GM18505 (cell line): ENCODE measurements around the gene GNA15.
"Not testable (repeated sequence)": the region's sequence is repeated elsewhere in the genome, so short reads cannot be mapped to it uniquely, and the experiment has no call there.

Source experiments
- ATAC-seq: cut with Tn5 transposase; IDR thresholded peaks from one replicate; pipeline ENCODE4 v1.9.1; 2021; ENCODE audit not compliant: unreplicated experiment
- POLR2A ChIP-seq: IDR thresholded peaks from 4 replicates; pipeline ENCODE4 v1.6.1; 2011; ENCODE audit warnings: borderline replicate concordance; ENCODE audit not compliant: insufficient read depth, insufficient read length; ENCODE audit errors: extremely low read depth

Gene GNA15

GRCh38 chr19:3153286-3154230 is 17.7 kb downstream of the GNA15 start:
- no peak for TF ChIP-seq POLR2A
- ATAC-seq: no peak

DNA sequence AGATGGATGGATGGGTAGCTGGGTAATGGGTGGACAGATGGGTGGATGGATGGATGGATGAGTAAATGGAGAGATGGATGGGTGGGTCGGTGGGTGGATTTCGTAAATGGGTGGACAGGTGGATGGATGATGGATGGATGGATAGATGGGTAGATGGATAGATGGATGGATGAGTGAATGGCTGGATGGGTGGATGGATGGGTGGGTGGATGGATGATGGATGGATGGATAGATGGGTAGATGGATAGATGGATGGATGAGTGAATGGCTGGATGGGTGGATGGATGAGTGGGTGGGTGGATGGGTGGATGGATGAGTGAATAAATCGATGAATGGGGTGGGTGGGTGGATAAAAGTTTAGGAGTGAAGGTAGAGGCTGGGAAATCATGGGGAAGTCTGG is 18.6 kb downstream of the GNA15 start:
- ATAC-seq: not testable (repeated sequence)

- ATAC-seq: no peak
- peak; percentile 57 for TF ChIP-seq POLR2A
Observed at GRCh38 chr19:3154957-3155736, 19.3 kb downstream of the GNA15 start.

DNA sequence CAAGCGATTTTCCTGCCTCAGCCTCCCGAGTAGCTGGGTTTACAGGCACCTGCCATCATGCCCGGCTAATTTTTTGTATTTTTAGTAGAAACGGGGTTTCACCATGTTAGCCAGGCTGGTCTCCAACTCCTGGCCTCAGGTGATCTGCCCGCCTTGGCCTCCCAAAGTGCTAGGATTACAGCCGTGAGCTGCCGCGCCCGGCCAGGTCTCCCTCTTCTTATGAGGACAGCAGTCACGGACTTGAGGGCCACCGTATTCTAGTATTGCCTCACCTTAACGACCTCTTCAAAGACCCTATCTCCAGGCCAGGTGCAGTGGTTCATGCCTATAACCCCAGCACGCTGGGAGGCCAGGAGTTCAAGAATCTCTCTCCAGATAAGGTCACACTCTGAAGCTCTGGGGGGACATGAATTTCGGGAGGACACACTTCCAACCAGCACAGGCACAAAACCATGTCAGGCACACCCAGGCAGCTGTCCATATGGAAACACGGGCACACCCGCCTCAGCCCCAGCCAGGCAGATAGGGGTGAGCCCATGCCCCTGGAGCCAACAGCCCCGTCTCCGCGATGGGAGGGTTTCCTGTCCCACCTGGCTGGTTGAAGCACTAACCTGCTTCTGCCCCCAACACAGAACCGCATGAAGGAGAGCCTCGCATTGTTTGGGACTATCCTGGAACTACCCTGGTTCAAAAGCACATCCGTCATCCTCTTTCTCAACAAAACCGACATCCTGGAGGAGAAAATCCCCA is 21.4 kb downstream of the GNA15 start:
- no peak for TF ChIP-seq POLR2A
- no peak for ATAC-seq

DNA sequence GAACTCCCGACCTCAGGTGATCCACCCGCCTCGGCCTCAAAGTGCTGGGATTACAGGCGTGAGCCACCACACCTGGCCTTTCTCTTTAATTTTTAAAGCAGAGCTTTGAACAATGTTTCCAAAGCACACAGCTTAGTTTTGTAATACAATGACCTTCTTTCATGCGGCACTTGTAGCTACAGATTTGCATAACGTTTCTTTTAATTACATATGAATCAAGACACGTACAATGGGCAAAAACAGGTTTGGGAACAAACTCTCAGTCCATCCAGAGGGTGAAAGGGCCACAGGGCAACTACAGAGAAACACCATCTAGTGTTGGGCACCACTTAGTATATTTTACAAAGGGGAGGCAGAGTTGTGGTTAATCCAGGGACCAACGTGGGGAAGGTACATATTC is 23.7 kb downstream of the GNA15 start:
- ATAC-seq: no peak
- TF ChIP-seq POLR2A: no peak

GRCh38 chr19:3160219-3160618 is 24.4 kb downstream of the GNA15 start:
- TF ChIP-seq POLR2A: no peak
- no peak for ATAC-seq

DNA sequence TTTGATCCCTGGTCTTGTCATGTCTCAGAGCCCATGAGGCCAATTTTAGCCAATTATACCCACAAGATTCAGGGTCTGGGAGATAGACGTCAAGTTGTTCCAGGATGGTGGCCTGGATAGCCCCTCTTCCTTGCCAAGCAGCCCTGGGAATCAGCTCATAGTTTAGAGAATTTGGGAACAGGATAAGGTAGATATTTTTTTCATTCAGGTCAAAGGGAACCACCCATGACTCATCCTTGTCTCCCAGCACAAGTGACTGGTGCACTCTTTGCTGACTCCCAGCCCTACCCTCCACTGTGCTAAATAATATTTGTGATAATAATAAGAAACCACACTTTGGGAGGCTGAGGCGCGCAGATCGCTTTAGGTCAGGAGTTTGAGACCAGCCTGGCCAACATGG is 25.6 kb downstream of the GNA15 start:
- ATAC-seq: no peak
- TF ChIP-seq POLR2A: no peak

- TF ChIP-seq POLR2A: no peak
- no peak for ATAC-seq
Observed at GRCh38 chr19:3162418-3163229, 26.8 kb downstream of the GNA15 start.

DNA sequence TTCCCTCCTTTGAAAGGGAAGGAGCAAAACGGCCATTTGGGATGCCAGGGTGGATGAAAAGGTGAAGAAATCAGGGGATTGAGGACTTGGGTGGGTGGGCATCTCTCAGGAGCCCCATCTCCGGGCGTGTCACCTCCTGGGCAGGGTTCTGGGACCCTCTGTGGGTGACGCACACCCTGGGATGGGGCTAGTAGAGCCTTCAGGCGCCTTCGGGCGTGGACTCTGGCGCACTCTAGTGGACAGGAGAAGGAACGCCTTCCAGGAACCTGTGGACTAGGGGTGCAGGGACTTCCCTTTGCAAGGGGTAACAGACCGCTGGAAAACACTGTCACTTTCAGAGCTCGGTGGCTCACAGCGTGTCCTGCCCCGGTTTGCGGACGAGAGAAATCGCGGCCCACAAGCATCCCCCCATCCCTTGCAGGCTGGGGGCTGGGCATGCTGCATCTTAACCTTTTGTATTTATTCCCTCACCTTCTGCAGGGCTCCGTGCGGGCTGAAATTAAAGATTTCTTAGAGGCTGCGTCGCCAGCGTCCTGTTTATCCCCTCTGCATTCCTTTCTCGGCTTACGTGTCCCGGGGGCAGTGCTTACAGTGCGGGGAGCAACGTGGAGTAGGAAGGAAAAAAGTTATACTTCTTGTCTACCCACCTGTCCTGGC is 27.5 kb downstream of the GNA15 start:
- no peak for ATAC-seq

DNA sequence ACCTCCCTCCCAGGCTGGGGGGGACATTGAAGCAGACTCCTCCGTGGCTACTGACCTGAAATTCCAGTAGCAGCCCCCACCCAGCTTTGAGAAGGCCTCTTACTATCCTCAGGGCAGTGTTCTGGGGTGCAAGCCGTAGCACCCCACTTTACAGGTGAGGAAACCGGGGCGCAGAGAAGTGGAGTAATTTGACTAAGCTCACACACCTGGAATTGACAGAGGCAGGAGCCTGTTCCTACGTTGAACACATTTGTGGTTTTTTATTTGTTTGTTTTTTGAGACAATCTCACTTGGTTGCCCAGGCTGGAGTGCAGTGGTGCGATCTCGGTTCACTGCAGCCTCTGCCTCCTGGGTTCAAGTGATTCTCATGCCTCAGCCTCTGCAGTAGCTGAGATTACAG is 28.1 kb downstream of the GNA15 start:
- ATAC-seq: no peak
- no peak for TF ChIP-seq POLR2A

More for the DNA sequence above, 27.5 kb downstream of the GNA15 start:
- TF ChIP-seq POLR2A: no peak

DNA sequence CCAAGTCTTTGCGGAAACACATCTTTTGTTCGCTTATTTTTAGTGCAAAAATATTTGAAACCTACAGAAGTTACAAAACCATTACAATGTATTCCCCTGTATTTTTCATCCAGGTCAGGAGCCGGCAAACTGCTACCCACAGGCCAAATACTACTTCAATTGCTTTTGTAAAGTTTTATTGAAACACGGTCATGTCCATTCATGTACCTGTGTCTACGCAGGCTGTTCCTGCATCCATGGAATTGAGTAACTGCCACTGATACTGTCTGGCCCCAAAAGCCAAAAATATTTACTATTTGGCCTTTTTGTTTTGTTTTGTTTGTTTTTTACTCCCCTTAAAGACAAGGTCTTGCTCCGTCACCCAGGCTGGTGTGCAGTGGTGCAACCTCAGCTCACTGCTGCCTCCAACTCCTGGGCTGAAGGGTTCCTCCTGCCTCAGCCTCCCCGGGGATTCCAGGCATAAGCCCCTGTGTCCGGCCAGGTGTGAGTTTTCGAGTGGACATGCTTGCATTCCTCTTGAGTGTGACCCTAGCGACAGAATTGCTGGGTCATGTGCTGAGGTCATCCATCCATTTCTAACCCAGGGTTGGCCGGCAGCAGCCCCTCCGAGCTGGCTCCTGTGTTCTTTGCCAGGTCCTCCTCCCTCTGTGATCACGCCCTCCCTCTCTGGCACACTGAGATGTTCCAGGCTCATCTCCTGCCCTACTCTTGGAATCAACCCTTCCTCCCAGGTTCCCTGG is 31.9 kb downstream of the GNA15 start:
- no peak for ATAC-seq
- no peak for TF ChIP-seq POLR2A
